Measurements from ENCODE around the gene CYP3A7. TPM values are rescaled to one million over a fixed set of nuclear protein-coding genes. Genes with fewer than 3 reads are reported as not detected.
"Not testable (repeated sequence)": the region's sequence is repeated elsewhere in the genome, so short reads cannot be mapped to it uniquely, and the experiment has no call there.

The CYP3A7 gene
- total RNA-seq, 2 donors from 2014 or later: not detected

DNA sequence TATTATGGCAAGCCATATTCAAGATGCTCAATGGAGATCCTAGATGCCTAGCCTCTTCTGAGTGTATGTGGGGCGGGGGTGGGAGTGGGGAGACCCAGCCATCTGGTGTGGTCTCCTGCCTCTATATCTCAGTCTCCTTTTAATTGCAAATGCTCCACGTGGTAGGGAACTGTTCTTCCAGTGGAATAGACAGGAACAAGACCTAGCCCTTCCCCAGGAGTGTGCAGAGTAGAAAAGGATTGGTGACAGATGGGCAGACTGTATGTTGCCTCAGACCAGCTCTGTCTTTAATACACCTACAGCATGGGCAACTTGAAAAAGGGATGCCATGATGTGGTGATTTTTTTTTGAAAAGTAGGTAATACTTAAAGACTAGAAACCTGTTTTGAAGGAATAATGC, 67.8 kb downstream of the CYP3A7 start:
- ATAC-seq (no peak), DNase-seq (ENCODE audit: low spot score in 2 of 2) (no peak)
- peaks cover 0 to 24% of the 10 kb centered on the region in 2 donors for H3K36me3 Mint-ChIP-seq
- H3K9me3 Mint-ChIP-seq: peaks cover 0 to 4% of the 10 kb centered on the region in 2 donors
- H3K27ac Mint-ChIP-seq: no peak overlapping the region

DNA sequence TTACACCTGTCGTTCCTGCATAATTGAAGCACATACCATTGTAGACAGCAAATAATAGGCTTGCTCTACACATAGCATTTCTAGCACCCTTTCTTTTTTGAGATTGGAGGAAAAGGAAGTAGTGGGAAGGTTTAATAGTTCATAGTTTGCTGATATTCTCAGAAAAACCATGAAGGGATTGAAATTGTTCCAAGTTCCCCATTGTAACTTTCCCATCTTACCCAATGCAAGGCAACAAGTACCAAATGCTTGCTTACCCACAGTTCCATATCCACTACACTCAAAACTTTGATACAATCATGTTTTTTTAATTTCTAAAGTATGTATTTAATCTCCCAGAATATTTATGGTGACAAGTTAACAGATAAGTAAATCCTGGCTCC, 69.0 kb downstream of the CYP3A7 start:
- peaks cover 0 to 4% of the 10 kb centered on the region in 2 donors for H3K9me3 Mint-ChIP-seq

DNA sequence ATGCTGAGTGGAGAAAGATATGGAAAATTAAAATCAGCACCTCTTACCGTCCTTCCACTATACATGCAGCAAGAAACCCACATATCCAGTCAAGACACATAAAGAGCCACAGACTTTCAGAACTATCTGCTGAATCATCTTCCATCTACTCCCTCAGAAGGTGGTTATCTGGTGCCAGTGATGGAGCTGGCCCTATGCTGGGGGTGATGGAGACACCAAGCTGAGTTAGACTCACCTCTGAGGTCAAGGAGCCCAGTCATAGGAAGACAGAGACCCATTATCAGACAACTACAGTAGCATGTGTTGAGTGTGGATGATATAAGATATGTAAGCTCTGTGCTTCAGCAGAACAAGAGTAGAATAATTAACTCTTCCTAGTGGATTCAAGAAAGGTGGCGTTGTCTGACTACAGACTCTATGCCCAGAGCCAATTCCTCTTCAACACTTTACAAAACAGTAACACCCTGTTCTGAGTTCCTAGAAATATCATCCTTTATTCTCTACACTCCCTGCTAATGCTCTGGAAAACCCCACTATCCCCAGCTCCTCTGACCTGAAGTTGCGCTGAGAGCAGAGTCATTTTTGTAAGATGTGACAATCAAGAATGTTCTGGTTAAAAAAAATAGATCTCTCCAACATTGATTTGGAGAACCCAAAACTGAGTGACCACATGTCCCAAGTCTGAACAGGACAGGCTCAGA, 69.5 kb downstream of the CYP3A7 start:
- H3K9me3 Mint-ChIP-seq: peaks cover 0 to 4% of the 10 kb centered on the region in 2 donors
- H3K27ac Mint-ChIP-seq: no peak overlapping the region
- peaks cover under 1 to 24% of the 10 kb centered on the region in 2 donors for H3K36me3 Mint-ChIP-seq
- DNase-seq (ENCODE audit: low spot score in 2 of 2): no peak
- ATAC-seq: peak; percentile 79 to 93

More for the DNA sequence above, 69.0 kb downstream of the CYP3A7 start:
- DNase-seq (ENCODE audit: low spot score in 2 of 2): no peak
- no peak for ATAC-seq
- Mint-ChIP-seq H3K36me3 (peaks cover 0 to 24% of the 10 kb centered on the region in 2 donors), H3K27ac (no peak overlapping the region)

DNA sequence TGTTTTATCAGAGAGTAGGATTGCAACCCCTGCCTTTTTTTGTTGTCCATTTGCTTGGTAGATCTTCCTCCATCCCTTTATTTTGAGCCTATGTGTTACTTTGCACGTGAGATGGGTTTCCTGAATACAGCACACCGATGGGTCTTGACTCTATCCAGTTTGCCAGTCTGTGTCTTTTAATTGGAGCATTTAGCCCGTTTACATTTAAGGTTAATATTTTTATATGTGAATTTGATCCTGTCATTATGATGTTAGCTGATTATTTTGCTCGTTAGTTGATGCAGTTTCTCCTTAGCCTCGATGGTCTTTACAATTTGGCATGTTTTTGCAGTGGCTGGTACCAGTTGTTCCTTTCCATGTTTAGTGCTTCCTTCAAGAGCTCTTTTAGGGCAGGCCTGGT, 77.1 kb downstream of the CYP3A7 start:
- not testable (repeated sequence) for ATAC-seq; DNase-seq (ENCODE audit: low spot score in 2 of 2); H3K27ac Mint-ChIP-seq
- peaks cover 20 to 48% of the 10 kb centered on the region in 2 donors for H3K36me3 Mint-ChIP-seq
- peaks cover 0 to 15% of the 10 kb centered on the region in 2 donors for H3K9me3 Mint-ChIP-seq

Other genes with a start within 250 kb of the CYP3A7 start
- 10 to 100 TPM; 25.0 to 50.7 TPM for gene ZNF394, start 234.9 kb downstream of the CYP3A7 start, total RNA-seq
- gene ZKSCAN5, start 230.5 kb downstream of the CYP3A7 start, total RNA-seq: 10 to 100 TPM in 1 of 2 donors, 1 to 10 TPM in 1; 9.6 to 14.0 TPM
- gene FAM200A, start 183.1 kb downstream of the CYP3A7 start, total RNA-seq: 1 to 10 TPM; 2.2 to 5.4 TPM
- 10 to 100 TPM; 50.8 to 66.7 TPM for gene ZNF655, start 176.6 kb downstream of the CYP3A7 start, total RNA-seq
- gene TMEM225B, start 136.9 kb downstream of the CYP3A7 start, total RNA-seq: 1 to 10 TPM in 1 of 2 donors, under 1 TPM in 1; 0.76 to 4.1 TPM
- gene ZSCAN25, start 118.2 kb downstream of the CYP3A7 start, total RNA-seq: 10 to 100 TPM; 30.7 to 31.8 TPM
- under 1 TPM in 1 of 2 donors, not detected in 1; 0.41 TPM for gene CYP3A5, start 55.2 kb downstream of the CYP3A7 start, total RNA-seq
- under 1 TPM in 1 of 2 donors, not detected in 1; 0.14 TPM for gene CYP3A4, start 49.0 kb upstream of the CYP3A7 start, total RNA-seq
- not detected for gene CYP3A43, start 92.8 kb upstream of the CYP3A7 start, total RNA-seq
- under 1 TPM in 1 of 2 donors, not detected in 1; 0.31 TPM for gene OR2AE1, start 141.8 kb upstream of the CYP3A7 start, total RNA-seq
- 10 to 100 TPM; 25.8 to 28.3 TPM for gene TRIM4, start 184.3 kb upstream of the CYP3A7 start, total RNA-seq
- under 1 TPM; 0.68 to 0.89 TPM for gene GJC3, start 194.4 kb upstream of the CYP3A7 start, total RNA-seq
- under 1 TPM in 1 of 2 donors, not detected in 1; 0.43 TPM for gene AZGP1, start 240.8 kb upstream of the CYP3A7 start, total RNA-seq